Muscle of arm (tissue), 12 donors: Measurements from ENCODE around the gene CUBN. TPM values are rescaled to one million over a fixed set of nuclear protein-coding genes. Genes with fewer than 3 reads are reported as not detected.
"Not testable (repeated sequence)": the region's sequence is repeated elsewhere in the genome, so short reads cannot be mapped to it uniquely, and the experiment has no call there.

Source experiments
- DNase-seq: peaks from one replicate; pipeline ENCODE4 v3.0.0-alpha.2; 2013
- polyA plus RNA-seq, 12 donors: library from polyadenylated mRNA; unstranded; fragments of 120-200 nt; gene quantifications; one replicate each; pipeline ENCODE4 v1.2.1, GENCODE V29; 2013; ENCODE audit not compliant: insufficient read length in 12 of 12

The CUBN gene
- polyA plus RNA-seq, 12 donors = 1.6 to 15.6 (median 2.7) TPM; not detected in 1

- no peak for DNase-seq
These were observed 12.1 kb upstream of the CUBN start for GRCh38 chr10:17141504-17142229.

- DNase-seq = no peak
These were observed 10.8 kb upstream of the CUBN start for GRCh38 chr10:17140386-17140761.

GRCh38 chr10:17138460-17139042 lies 8.9 kb upstream of the CUBN start:
- DNase-seq = no peak

GRCh38 chr10:17134737-17135260 lies 5.2 kb upstream of the CUBN start:
- no peak for DNase-seq

- DNase-seq = no peak
These were observed 4.7 kb upstream of the CUBN start for GRCh38 chr10:17134282-17134681.

- DNase-seq = no peak
These were observed 1.4 kb downstream of the CUBN start for GRCh38 chr10:17128261-17128660.

- no peak for DNase-seq
These were observed 3.3 kb downstream of the CUBN start for GRCh38 chr10:17126327-17126726.

GRCh38 chr10:17125206-17125893 lies 4.3 kb downstream of the CUBN start:
- no peak for DNase-seq

- DNase-seq = no peak
These were observed 5.7 kb downstream of the CUBN start for GRCh38 chr10:17123961-17124360.

GRCh38 chr10:17122726-17123661 lies 6.6 kb downstream of the CUBN start:
- DNase-seq = no peak

- DNase-seq = no peak
These were observed 7.6 kb downstream of the CUBN start for GRCh38 chr10:17122052-17122451.

- no peak for DNase-seq
These were observed 8.9 kb downstream of the CUBN start for GRCh38 chr10:17120694-17121093.

- DNase-seq = no peak
These were observed 9.8 kb downstream of the CUBN start for GRCh38 chr10:17119845-17120244.

GRCh38 chr10:17116193-17116592 lies 13.4 kb downstream of the CUBN start:
- no peak for DNase-seq

- no peak for DNase-seq
These were observed 13.9 kb downstream of the CUBN start for GRCh38 chr10:17115683-17116082.

- DNase-seq = not testable (repeated sequence)
These were observed 14.7 kb downstream of the CUBN start for GRCh38 chr10:17114878-17115444.

- DNase-seq = peak; percentile 35
These were observed 15.6 kb downstream of the CUBN start for GRCh38 chr10:17113889-17114540.

GRCh38 chr10:17113346-17113745 lies 16.3 kb downstream of the CUBN start:
- no peak for DNase-seq

GRCh38 chr10:17112566-17112965 lies 17.0 kb downstream of the CUBN start:
- DNase-seq = no peak

GRCh38 chr10:17109475-17110207 lies 20.0 kb downstream of the CUBN start:
- no peak for DNase-seq
